Astrocyte (in vitro differentiated cells and primary cell): ENCODE results near the gene KDELR1. TPM values are rescaled to one million over a fixed set of nuclear protein-coding genes. Genes with fewer than 3 reads are reported as not detected.
"Not testable (repeated sequence)": the region's sequence is repeated elsewhere in the genome, so short reads cannot be mapped to it uniquely, and the experiment has no call there.

Experiments used
- DNase-seq: peaks from one replicate; pipeline ENCODE4 v3.0.0-alpha.2; 2010; ENCODE audit warnings: low read depth
- FAIRE-seq: peaks from 2 replicates; lab custom pipeline; 2011; peaks lifted over from hg19 to GRCh38; lab: Jason Lieb, UNC
- H2AFZ ChIP-seq: 2 replicates; pipeline ENCODE4 v1.6.0; 2012; ENCODE audit warnings: low read depth, low read length, inconsistent platforms
- H3K27ac ChIP-seq: 2 replicates; pipeline ENCODE4 v1.5.1; 2011; ENCODE audit warnings: low read depth, low read length, inconsistent platforms
- H3K27me3 ChIP-seq: 2 replicates; pipeline ENCODE4 v1.6.0; 2011; ENCODE audit warnings: low read length, inconsistent platforms; ENCODE audit not compliant: insufficient read depth
- H3K36me3 ChIP-seq: 2 replicates; pipeline ENCODE4 v1.5.1; 2011; ENCODE audit warnings: low read length, inconsistent platforms; ENCODE audit not compliant: insufficient read depth
- H3K4me1 ChIP-seq: 2 replicates; pipeline ENCODE4 v1.5.1; 2011; ENCODE audit warnings: low read length, inconsistent platforms; ENCODE audit not compliant: insufficient read depth
- H3K4me2 ChIP-seq: 2 replicates; pipeline ENCODE4 v1.6.0; 2012; ENCODE audit warnings: low read length, inconsistent platforms
- H3K4me3 ChIP-seq: 2 replicates; pipeline ENCODE4 v1.5.1; 2011; ENCODE audit warnings: low read depth, mild to moderate bottlenecking, low read length, inconsistent platforms; ENCODE audit not compliant: insufficient read depth
- H3K79me2 ChIP-seq: 2 replicates; pipeline ENCODE4 v1.6.0; 2012; ENCODE audit warnings: mild to moderate bottlenecking, low read length, inconsistent platforms; ENCODE audit not compliant: insufficient read depth
- H3K9ac ChIP-seq: 2 replicates; pipeline ENCODE4 v1.6.0; 2012; ENCODE audit warnings: mild to moderate bottlenecking, low read length, inconsistent platforms
- H3K9me3 ChIP-seq: 2 replicates; pipeline ENCODE4 v1.5.1; 2012; ENCODE audit warnings: low read depth, mild to moderate bottlenecking, low read length, inconsistent platforms; ENCODE audit not compliant: insufficient read depth
- H4K20me1 ChIP-seq: 2 replicates; pipeline ENCODE4 v1.6.0; 2012; ENCODE audit warnings: low read length, inconsistent platforms; ENCODE audit not compliant: insufficient read depth
- H3K27ac Mint-ChIP-seq: one replicate; pipeline ENCODE4 v1.8.0; 2021; ENCODE audit warnings: mild to moderate bottlenecking, mixed read lengths; ENCODE audit not compliant: unreplicated experiment
- H3K27me3 Mint-ChIP-seq: one replicate; pipeline ENCODE4 v1.8.0; 2021; ENCODE audit warnings: low read depth, mixed read lengths; ENCODE audit not compliant: unreplicated experiment
- H3K36me3 Mint-ChIP-seq: one replicate; pipeline ENCODE4 v1.8.0; 2021; ENCODE audit warnings: low read depth, mixed read lengths; ENCODE audit not compliant: unreplicated experiment
- H3K4me1 Mint-ChIP-seq: one replicate; pipeline ENCODE4 v1.8.0; 2021; ENCODE audit warnings: low read depth, mixed read lengths; ENCODE audit not compliant: unreplicated experiment
- H3K4me3 Mint-ChIP-seq: one replicate; pipeline ENCODE4 v1.8.0; 2021; ENCODE audit warnings: mild to moderate bottlenecking, moderate library complexity, mixed read lengths; ENCODE audit not compliant: unreplicated experiment
- H3K9me3 Mint-ChIP-seq: one replicate; pipeline ENCODE4 v1.8.0; 2021; ENCODE audit warnings: mild to moderate bottlenecking, mixed read lengths; ENCODE audit not compliant: unreplicated experiment
- CTCF ChIP-seq: IDR thresholded peaks from 2 replicates; pipeline ENCODE4 v1.5.1; 2011; ENCODE audit warnings: low read depth, mild to moderate bottlenecking, inconsistent platforms, low read length, moderate library complexity; ENCODE audit not compliant: insufficient read depth
- EZH2 ChIP-seq: IDR thresholded peaks from 2 replicates; pipeline ENCODE4 v1.6.1; 2012; ENCODE audit warnings: mild to moderate bottlenecking, low read length, inconsistent platforms; ENCODE audit not compliant: insufficient read depth
- total RNA-seq: library from RNA; stranded (reverse); gene quantifications from 2 replicates; pipeline ENCODE4 v1.2.1, GENCODE V29; 2021

The KDELR1 gene
- total RNA-seq, 1 donor from 2014 or later = 370 TPM

DNA sequence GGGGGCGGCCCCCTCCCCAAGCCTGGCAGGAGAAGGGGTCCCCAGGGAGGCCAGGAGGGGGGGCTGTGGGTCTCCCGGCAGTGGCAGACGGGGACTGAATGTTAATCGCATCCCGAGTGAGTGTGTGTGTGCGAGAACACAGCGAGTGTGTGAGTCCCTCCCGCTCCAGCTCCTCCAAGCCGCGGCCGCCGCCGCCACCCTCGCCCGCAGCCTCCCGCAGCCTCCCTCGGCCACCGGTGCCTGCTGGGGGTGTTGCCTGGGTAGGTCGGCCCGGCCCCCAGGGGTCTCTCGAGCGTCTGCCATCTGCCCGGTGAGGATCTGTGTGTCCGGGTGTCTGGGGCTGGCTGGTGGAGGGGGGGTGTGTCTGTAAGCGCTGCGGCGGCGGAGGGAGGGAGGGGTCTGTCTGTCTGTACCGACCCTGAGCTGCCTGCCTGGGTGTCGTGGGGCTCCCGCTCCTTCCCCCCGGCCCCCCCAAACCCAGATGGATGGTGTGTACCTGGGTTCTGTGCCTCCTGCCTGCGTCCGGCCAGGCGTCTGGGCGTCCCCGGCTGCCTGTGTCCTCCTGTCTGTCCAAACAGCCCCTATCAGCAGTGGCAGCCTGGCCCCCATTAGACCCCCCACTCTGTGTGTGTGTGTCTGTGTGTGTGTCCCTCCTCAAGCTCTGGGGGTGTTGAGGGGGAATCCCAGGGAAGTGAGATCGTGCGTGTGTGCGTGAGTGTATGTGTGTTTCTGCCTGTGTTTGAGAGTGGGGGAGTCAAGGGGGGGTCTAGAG, 2.4 kb upstream of the KDELR1 start, which contains the start of gene GRIN2D:
Gene GRIN2D, plus strand, starts transcription at position 110 of the 772 bp plus-strand sequence. CDS start 4,725 bp downstream, outside the sequence.
- peaks cover 16% of the 10 kb centered on the region for H3K4me1 Mint-ChIP-seq
- peak within 1 kb of the TSS; percentile 88 for H3K4me2 ChIP-seq
- FAIRE-seq (no peak), DNase-seq (peak; percentile 31)
- H3K27me3 ChIP-seq = peaks cover 14% of the 10 kb centered on the region
- TF ChIP-seq EZH2 = peak; percentile 72
- no peak for TF ChIP-seq CTCF
- peaks cover 15% of the 10 kb centered on the region for H4K20me1 ChIP-seq
- peaks cover 8% of the 10 kb centered on the region for H3K36me3 Mint-ChIP-seq
- peaks cover 15% of the 10 kb centered on the region for H3K4me1 ChIP-seq
- H3K79me2 ChIP-seq = peaks cover 29% of the 10 kb centered on the region
- H3K4me3 ChIP-seq = peak within 1 kb of the TSS; percentile 45
- no peaks in the 10 kb centered on the region for H3K9me3 ChIP-seq
- H3K27ac Mint-ChIP-seq = peak within 1 kb of the TSS; percentile 55
- H3K36me3 ChIP-seq = peaks cover 4% of the 10 kb centered on the region
- no peak within 1 kb of the TSS for H3K27ac ChIP-seq
- peak within 1 kb of the TSS; percentile 64 for H3K9ac ChIP-seq
- H3K4me3 Mint-ChIP-seq = peak within 1 kb of the TSS; percentile 87
- peak within 1 kb of the TSS; percentile 63 for H2AFZ ChIP-seq
- peaks cover 2% of the 10 kb centered on the region for H3K27me3 Mint-ChIP-seq
- H3K9me3 Mint-ChIP-seq = peaks cover 3% of the 10 kb centered on the region

DNA sequence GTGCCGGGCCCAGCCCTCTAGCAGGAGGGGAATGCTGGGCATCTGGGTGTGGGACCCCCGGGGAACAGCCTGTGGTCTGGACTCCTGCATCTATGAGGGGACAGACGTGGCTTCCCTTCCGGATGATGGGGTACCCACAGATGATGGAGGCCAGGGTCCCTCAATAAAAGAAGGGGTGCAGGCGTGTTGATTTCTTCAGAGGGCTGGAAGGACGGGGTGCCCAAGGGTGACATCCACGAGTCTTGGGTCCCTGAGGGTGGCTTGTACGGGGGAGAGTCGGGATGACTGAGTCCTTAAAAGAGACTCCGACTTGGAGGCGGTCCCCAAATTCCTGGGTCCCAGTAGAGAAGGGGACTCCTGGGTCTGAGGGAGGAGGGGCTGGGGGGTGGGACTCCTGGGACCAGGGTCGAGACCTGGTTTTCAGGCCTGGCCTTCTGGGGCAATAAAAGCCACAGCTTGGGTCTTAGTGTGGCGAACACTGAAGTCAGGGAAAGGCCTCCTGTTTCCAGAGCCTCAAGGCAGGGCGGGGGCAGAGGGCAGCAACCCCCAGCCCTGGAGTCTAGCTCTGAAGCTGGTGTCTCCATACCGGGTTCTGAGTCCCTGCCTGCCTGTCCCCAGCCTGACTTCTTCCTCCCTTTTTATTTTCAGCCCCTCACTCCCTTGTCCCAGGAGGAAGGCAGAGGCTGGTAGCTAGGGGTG, 1.7 kb upstream of the KDELR1 start:
- no peak for FAIRE-seq
- H2AFZ ChIP-seq = peak overlapping the region; percentile 63
- TF ChIP-seq EZH2 (no peak), CTCF (no peak)
- H3K4me3 ChIP-seq = no peak overlapping the region
- H3K36me3 ChIP-seq = peaks cover 8% of the 10 kb centered on the region
- peaks cover 3% of the 10 kb centered on the region for H3K9me3 Mint-ChIP-seq
- peaks cover 7% of the 10 kb centered on the region for H3K36me3 Mint-ChIP-seq
- peak overlapping the region; percentile 64 for H3K9ac ChIP-seq
- peaks cover 36% of the 10 kb centered on the region for H3K79me2 ChIP-seq
- H3K27me3 ChIP-seq = peaks cover 14% of the 10 kb centered on the region
- H3K27me3 Mint-ChIP-seq = peaks cover 2% of the 10 kb centered on the region
- no peak for DNase-seq
- peaks cover 20% of the 10 kb centered on the region for H3K4me1 Mint-ChIP-seq
- H4K20me1 ChIP-seq = peaks cover 22% of the 10 kb centered on the region
- no peak overlapping the region for H3K27ac ChIP-seq
- H3K4me1 ChIP-seq = peaks cover 15% of the 10 kb centered on the region
- no peaks in the 10 kb centered on the region for H3K9me3 ChIP-seq
- peak overlapping the region; percentile 54 for H3K4me3 Mint-ChIP-seq
- no peak overlapping the region for H3K27ac Mint-ChIP-seq
- H3K4me2 ChIP-seq = peak overlapping the region; percentile 88

- H3K4me3 ChIP-seq, DNase-seq, H3K9me3 ChIP-seq, FAIRE-seq, H3K9ac ChIP-seq, H3K27me3 Mint-ChIP-seq, H3K9me3 Mint-ChIP-seq, H3K36me3 Mint-ChIP-seq, H3K27ac Mint-ChIP-seq, H3K27ac ChIP-seq, H2AFZ ChIP-seq: not testable (repeated sequence)
- peak overlapping the region; percentile 93 for H3K4me2 ChIP-seq
- peaks cover 33% of the 10 kb centered on the region for H4K20me1 ChIP-seq
- H3K36me3 ChIP-seq = peaks cover 15% of the 10 kb centered on the region
- H3K4me3 Mint-ChIP-seq = peak overlapping the region; percentile 98
- peaks cover 11% of the 10 kb centered on the region for H3K4me1 ChIP-seq
- H3K27me3 ChIP-seq = peaks cover 14% of the 10 kb centered on the region
- peaks cover 42% of the 10 kb centered on the region for H3K79me2 ChIP-seq
- peaks cover 16% of the 10 kb centered on the region for H3K4me1 Mint-ChIP-seq
These were observed 624 bp upstream of the KDELR1 start for GRCh38 chr19:48392006-48392344.
